Activated CD4-positive, CD25-positive, alpha-beta regulatory T cell treated with anti-CD3 and anti-CD28 coated beads, Interleukin-2, amount 50 U/mL, for 16 hours (primary cell): ENCODE data around the gene BACH2.
"Not testable (repeated sequence)": the region's sequence is repeated elsewhere in the genome, so short reads cannot be mapped to it uniquely, and the experiment has no call there.

ENCODE experiments used
- DNase-seq: peaks from one replicate; pipeline ENCODE4 v3.0.0-alpha.2; 2020; ENCODE audit warnings: low read depth, low spot score

Gene BACH2

GRCh38 chr6:90184334-90185298 lies 112.0 kb downstream of the BACH2 start:
- DNase-seq: no peak

- DNase-seq: no peak
Measured at GRCh38 chr6:90183587-90184333, 112.9 kb downstream of the BACH2 start.

GRCh38 chr6:90180526-90180925 lies 116.1 kb downstream of the BACH2 start:
- DNase-seq: no peak

GRCh38 chr6:90179190-90180169 lies 117.2 kb downstream of the BACH2 start:
- DNase-seq: no peak

- no peak for DNase-seq
Measured at GRCh38 chr6:90178384-90178855, 118.2 kb downstream of the BACH2 start.

- no peak for DNase-seq
Measured at GRCh38 chr6:90177544-90178383, 118.9 kb downstream of the BACH2 start.

- peak; percentile 11 for DNase-seq
Measured at GRCh38 chr6:90175627-90176538, 120.8 kb downstream of the BACH2 start.

GRCh38 chr6:90173262-90173925 lies 123.2 kb downstream of the BACH2 start:
- DNase-seq: no peak

- DNase-seq: no peak
Measured at GRCh38 chr6:90170601-90171000, 126.0 kb downstream of the BACH2 start.

- no peak for DNase-seq
Measured at GRCh38 chr6:90169374-90169773, 127.3 kb downstream of the BACH2 start.

- no peak for DNase-seq
Measured at GRCh38 chr6:90168693-90169131, 127.9 kb downstream of the BACH2 start.

GRCh38 chr6:90167514-90168379 lies 128.9 kb downstream of the BACH2 start:
- no peak for DNase-seq

GRCh38 chr6:90166155-90166924 lies 130.3 kb downstream of the BACH2 start:
- DNase-seq: not testable (repeated sequence)

GRCh38 chr6:90162648-90163387 lies 133.8 kb downstream of the BACH2 start:
- no peak for DNase-seq

GRCh38 chr6:90160013-90160412 lies 136.6 kb downstream of the BACH2 start:
- no peak for DNase-seq

- DNase-seq: no peak
Measured at GRCh38 chr6:90159452-90159851, 137.2 kb downstream of the BACH2 start.
